H9 (cell line): ENCODE data around the gene CFI. TPM values are rescaled to one million over a fixed set of nuclear protein-coding genes. Genes with fewer than 3 reads are reported as not detected.

Experiments
- DNase-seq: peaks from one replicate; pipeline ENCODE4 v3.0.0-alpha.2; 2017
- H2AFZ ChIP-seq: one replicate; pipeline ENCODE4 v1.6.1; 2013; ENCODE audit warnings: mild to moderate bottlenecking, low read length, control low read depth, moderate library complexity
- H2AK5ac ChIP-seq: 2 replicates; pipeline ENCODE4 v1.6.1; 2013; ENCODE audit warnings: low read length, control low read depth, mixed read lengths; ENCODE audit not compliant: insufficient read length
- H2BK120ac ChIP-seq: one replicate; pipeline ENCODE4 v1.6.1; 2013; ENCODE audit warnings: low read depth, mild to moderate bottlenecking, low read length, control low read depth, inconsistent platforms; ENCODE audit not compliant: poor library complexity, severe bottlenecking
- H2BK12ac ChIP-seq: 2 replicates; pipeline ENCODE4 v1.6.1; 2013; ENCODE audit warnings: low read length, control low read depth, mixed read lengths, low read depth; ENCODE audit not compliant: insufficient read length
- H2BK15ac ChIP-seq: 2 replicates; pipeline ENCODE4 v1.6.1; 2013; ENCODE audit warnings: low read depth, low read length, control low read depth
- H2BK20ac ChIP-seq: one replicate; pipeline ENCODE4 v1.6.1; 2013; ENCODE audit warnings: low read depth, mild to moderate bottlenecking, low read length, control low read depth, inconsistent platforms; ENCODE audit not compliant: poor library complexity, severe bottlenecking
- H2BK5ac ChIP-seq: 2 replicates; pipeline ENCODE4 v1.6.1; 2013; ENCODE audit warnings: low read length, control low read depth, mixed read lengths; ENCODE audit not compliant: insufficient read length
- H3K14ac ChIP-seq: 2 replicates; pipeline ENCODE4 v1.6.1; 2013; ENCODE audit warnings: low read length, control low read depth; ENCODE audit not compliant: insufficient read depth
- H3K18ac ChIP-seq: 2 replicates; pipeline ENCODE4 v1.6.1; 2013; ENCODE audit warnings: low read depth, mild to moderate bottlenecking, mixed read lengths, low read length, control low read depth; ENCODE audit not compliant: insufficient read length
- H3K23ac ChIP-seq: 2 replicates; pipeline ENCODE4 v1.6.1; 2013; ENCODE audit warnings: low read length, control low read depth, mixed read lengths, low read depth; ENCODE audit not compliant: insufficient read length
- H3K23me2 ChIP-seq: 2 replicates; pipeline ENCODE4 v1.6.1; 2013; ENCODE audit warnings: low read depth, mild to moderate bottlenecking, mixed read lengths, low read length, control low read depth; ENCODE audit not compliant: insufficient read length, poor library complexity, severe bottlenecking
- H3K27ac ChIP-seq: 2 replicates; pipeline ENCODE4 v1.5.1; 2013; ENCODE audit warnings: low read length, control low read depth, mixed read lengths, low read depth; ENCODE audit not compliant: insufficient read length
- H3K27me3 ChIP-seq: 2 replicates; pipeline ENCODE4 v1.6.1; 2013; ENCODE audit warnings: low read length, control low read depth, inconsistent platforms; ENCODE audit not compliant: insufficient read depth
- H3K4ac ChIP-seq: 2 replicates; pipeline ENCODE4 v1.6.1; 2013; ENCODE audit warnings: low read depth, mild to moderate bottlenecking, control low read depth, inconsistent platforms, low read length, moderate library complexity
- H3K4me1 ChIP-seq: 2 replicates; pipeline ENCODE4 v1.6.1; 2013; ENCODE audit warnings: low read length, control low read depth, inconsistent platforms; ENCODE audit not compliant: insufficient read depth
- H3K4me2 ChIP-seq: 2 replicates; pipeline ENCODE4 v1.6.1; 2013; ENCODE audit warnings: low read length, control low read depth, mixed read lengths; ENCODE audit not compliant: insufficient read length, insufficient read depth
- H3K56ac ChIP-seq: 2 replicates; pipeline ENCODE4 v1.6.1; 2013; ENCODE audit warnings: low read depth, mild to moderate bottlenecking, mixed read lengths, low read length, control low read depth; ENCODE audit not compliant: insufficient read length
- H3K79me1 ChIP-seq: 2 replicates; pipeline ENCODE4 v1.6.1; 2013; ENCODE audit warnings: low read depth, mild to moderate bottlenecking, moderate library complexity, low read length, control low read depth, inconsistent platforms; ENCODE audit not compliant: insufficient read depth, poor library complexity, severe bottlenecking
- H3K79me2 ChIP-seq: 2 replicates; pipeline ENCODE4 v1.6.1; 2013; ENCODE audit warnings: low read length, control low read depth, inconsistent platforms; ENCODE audit not compliant: insufficient read depth
- H3K9ac ChIP-seq: 2 replicates; pipeline ENCODE4 v1.6.1; 2013; ENCODE audit warnings: low read length, control low read depth, mixed read lengths; ENCODE audit not compliant: insufficient read length; ENCODE audit errors: extremely low read depth
- H3K9me3 ChIP-seq: one replicate; pipeline ENCODE4 v1.6.1; 2013; ENCODE audit warnings: low read depth, low read length, inconsistent platforms; ENCODE audit not compliant: control insufficient read depth
- H3T11ph ChIP-seq: one replicate; pipeline ENCODE4 v1.6.1; 2013; ENCODE audit warnings: mild to moderate bottlenecking, low read length, control low read depth, inconsistent platforms
- H4K20me1 ChIP-seq: one replicate; pipeline ENCODE4 v1.6.1; 2013; ENCODE audit not compliant: control insufficient read depth, insufficient read length, insufficient read depth
- H4K5ac ChIP-seq: 2 replicates; pipeline ENCODE4 v1.6.1; 2013; ENCODE audit warnings: low read depth, mild to moderate bottlenecking, mixed read lengths, low read length, control low read depth; ENCODE audit not compliant: insufficient read length
- H4K8ac ChIP-seq: replicated peaks from 2 replicates; pipeline ENCODE4 v1.6.1; 2013; ENCODE audit warnings: low read length, control low read depth, mixed read lengths, low read depth; ENCODE audit not compliant: insufficient read length
- H4K91ac ChIP-seq: 2 replicates; pipeline ENCODE4 v1.6.1; 2013; ENCODE audit warnings: low read depth, mild to moderate bottlenecking, moderate library complexity, mixed read lengths, low read length, control low read depth; ENCODE audit not compliant: insufficient read length
- H3K27ac Mint-ChIP-seq, 3 experiments: 2 replicates in 2 of 3; 3 replicates in 1 of 3; pipeline ENCODE4 v1.8.0; 2020 to 2021; ENCODE audit warnings: mixed read lengths in 3 of 3, mild to moderate bottlenecking in 1 of 3, moderate library complexity in 1 of 3
- H3K27me3 Mint-ChIP-seq: 2 replicates; pipeline ENCODE4 v1.8.0; 2021; ENCODE audit warnings: low read depth, mild to moderate bottlenecking, moderate library complexity, mixed read lengths
- H3K36me3 Mint-ChIP-seq, 3 experiments: 2 replicates in 2 of 3; 3 replicates in 1 of 3; pipeline ENCODE4 v1.8.0; 2020 to 2021; ENCODE audit warnings: low read depth in 3 of 3, mixed read lengths in 3 of 3; ENCODE audit not compliant: insufficient read depth in 1 of 3
- H3K4me1 Mint-ChIP-seq, 2 experiments: 2 replicates each; pipeline ENCODE4 v1.8.0; 2020; ENCODE audit warnings: mixed read lengths in 2 of 2
- H3K4me3 Mint-ChIP-seq, 2 experiments: 2 replicates in 1 of 2; 3 replicates in 1 of 2; pipeline ENCODE4 v1.8.0; 2020 to 2021; ENCODE audit warnings: mild to moderate bottlenecking in 2 of 2, mixed read lengths in 2 of 2, moderate library complexity in 1 of 2
- H3K9me3 Mint-ChIP-seq, 2 experiments: 2 replicates in 1 of 2; 3 replicates in 1 of 2; pipeline ENCODE4 v1.8.0; 2020; ENCODE audit warnings: mild to moderate bottlenecking in 2 of 2, mixed read lengths in 2 of 2, moderate library complexity in 1 of 2
- WGBS: extraction: QIAGEN DNeasy Blood & Tissue Kit; methylation state at CpG from one replicate; pipeline ENCODE4 v1.1.7; 2013; ENCODE audit warnings: missing lambda C conversion rate, low lambda C conversion rate, mixed read lengths; ENCODE audit not compliant: insufficient read length; ENCODE audit errors: extremely low coverage; 5-methylcytosine and 5-hydroxymethylcytosine counted together
- total RNA-seq: library from RNA; stranded (reverse); gene quantifications from 2 replicates; pipeline ENCODE4 v1.2.1, GENCODE V29; 2021
- TF ChIP-seq, protein P1 (sequence below): fragments of 200-600 bp; sonication (generic); conservative IDR thresholded peaks from 3 replicates; pipeline ENCODE4 v1.8.0; 2021; ENCODE audit warnings: antibody characterized with exemption, mild to moderate bottlenecking

The CFI gene
- total RNA-seq, 1 experiment from 2014 or later, result not detected

DNA sequence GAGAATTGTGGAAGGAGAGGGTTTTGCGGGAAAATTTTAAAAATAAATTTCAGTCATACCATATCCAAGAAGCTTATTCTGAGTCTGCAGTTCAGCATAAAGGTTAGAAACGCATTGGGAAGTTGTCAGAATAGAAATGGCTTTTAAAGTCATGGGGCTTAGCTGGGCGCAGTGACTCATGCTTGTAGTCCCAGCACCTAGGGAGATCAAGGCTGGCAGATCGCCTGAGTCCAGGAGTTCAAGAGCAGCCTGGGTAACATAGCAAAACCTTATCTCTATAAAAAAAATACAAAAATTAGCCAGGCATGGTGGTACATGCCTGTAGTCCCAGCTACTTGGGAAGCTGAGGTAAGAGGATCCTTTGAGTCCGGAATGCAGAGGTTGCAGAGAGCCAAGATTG is 68.1 kb downstream of the CFI start:
- no peak overlapping the region for H2BK120ac ChIP-seq
- Mint-ChIP-seq H3K27me3 (no peaks in the 10 kb centered on the region), H3K27ac (no peak overlapping the region), H3K4me3 (no peak overlapping the region), H3K9me3 (no peaks in the 10 kb centered on the region; a peak in 1 of 5 replicates), H3K4me1 (peaks cover 5 to 11% of the 10 kb centered on the region in 2 experiments), H3K36me3 (no peaks in the 10 kb centered on the region)
- H2BK5ac ChIP-seq, result no peak overlapping the region
- no peak overlapping the region for H4K91ac ChIP-seq
- no peak overlapping the region for H2BK20ac ChIP-seq
- no peak overlapping the region for H2AFZ ChIP-seq
- H3T11ph ChIP-seq, result no peak overlapping the region
- TF ChIP-seq, protein P1, sequence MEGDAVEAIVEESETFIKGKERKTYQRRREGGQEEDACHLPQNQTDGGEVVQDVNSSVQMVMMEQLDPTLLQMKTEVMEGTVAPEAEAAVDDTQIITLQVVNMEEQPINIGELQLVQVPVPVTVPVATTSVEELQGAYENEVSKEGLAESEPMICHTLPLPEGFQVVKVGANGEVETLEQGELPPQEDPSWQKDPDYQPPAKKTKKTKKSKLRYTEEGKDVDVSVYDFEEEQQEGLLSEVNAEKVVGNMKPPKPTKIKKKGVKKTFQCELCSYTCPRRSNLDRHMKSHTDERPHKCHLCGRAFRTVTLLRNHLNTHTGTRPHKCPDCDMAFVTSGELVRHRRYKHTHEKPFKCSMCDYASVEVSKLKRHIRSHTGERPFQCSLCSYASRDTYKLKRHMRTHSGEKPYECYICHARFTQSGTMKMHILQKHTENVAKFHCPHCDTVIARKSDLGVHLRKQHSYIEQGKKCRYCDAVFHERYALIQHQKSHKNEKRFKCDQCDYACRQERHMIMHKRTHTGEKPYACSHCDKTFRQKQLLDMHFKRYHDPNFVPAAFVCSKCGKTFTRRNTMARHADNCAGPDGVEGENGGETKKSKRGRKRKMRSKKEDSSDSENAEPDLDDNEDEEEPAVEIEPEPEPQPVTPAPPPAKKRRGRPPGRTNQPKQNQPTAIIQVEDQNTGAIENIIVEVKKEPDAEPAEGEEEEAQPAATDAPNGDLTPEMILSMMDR, result no peak
- H3K23ac ChIP-seq, result no peak overlapping the region
- H3K14ac ChIP-seq, result no peak overlapping the region
- no peaks in the 10 kb centered on the region for H3K4me1 ChIP-seq
- H3K79me2 ChIP-seq, result no peaks in the 10 kb centered on the region
- H3K79me1 ChIP-seq, result no peaks in the 10 kb centered on the region
- DNase-seq, result no peak
- H2BK15ac ChIP-seq, result no peak overlapping the region
- H3K4me2 ChIP-seq, result no peak overlapping the region
- WGBS, result no CpG with 5 or more reads among the region's 5 CpGs
- H3K18ac ChIP-seq, result no peak overlapping the region
- no peak overlapping the region for H3K56ac ChIP-seq
- H3K9ac ChIP-seq, result no peak overlapping the region
- H3K27ac ChIP-seq, result no peak overlapping the region
- H3K23me2 ChIP-seq, result peaks cover 4% of the 10 kb centered on the region
- H4K8ac ChIP-seq, result no peak overlapping the region
- H3K27me3 ChIP-seq, result no peaks in the 10 kb centered on the region
- no peak overlapping the region for H4K5ac ChIP-seq
- no peaks in the 10 kb centered on the region for H4K20me1 ChIP-seq
- H3K9me3 ChIP-seq, result no peaks in the 10 kb centered on the region
- H3K4ac ChIP-seq, result no peak overlapping the region
- H2AK5ac ChIP-seq, result no peak overlapping the region
- no peak overlapping the region for H2BK12ac ChIP-seq
